ENCODE measurements around the gene MAP2K5.

MAP2K5 gene

DNA sequence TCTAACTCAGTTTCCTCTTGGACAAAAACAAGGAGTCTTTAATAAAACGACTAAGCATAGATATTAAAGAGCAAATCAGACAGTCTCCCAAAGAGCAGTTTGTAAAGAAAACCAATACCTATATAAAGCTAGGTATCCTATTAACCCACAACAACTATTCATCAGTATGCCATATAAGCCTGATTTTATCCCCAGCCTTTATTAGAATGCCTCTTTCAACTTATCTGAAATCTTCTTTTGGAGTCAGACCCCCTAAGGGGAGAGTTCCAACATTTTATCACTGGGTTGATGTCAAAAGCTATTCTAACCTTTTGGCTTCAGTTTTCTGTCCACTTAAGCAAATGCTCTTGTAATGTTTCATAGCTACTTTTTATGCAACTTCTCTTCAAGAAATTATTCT, 17.8 kb downstream of the MAP2K5 start:
- no peak for DNase-seq

DNA sequence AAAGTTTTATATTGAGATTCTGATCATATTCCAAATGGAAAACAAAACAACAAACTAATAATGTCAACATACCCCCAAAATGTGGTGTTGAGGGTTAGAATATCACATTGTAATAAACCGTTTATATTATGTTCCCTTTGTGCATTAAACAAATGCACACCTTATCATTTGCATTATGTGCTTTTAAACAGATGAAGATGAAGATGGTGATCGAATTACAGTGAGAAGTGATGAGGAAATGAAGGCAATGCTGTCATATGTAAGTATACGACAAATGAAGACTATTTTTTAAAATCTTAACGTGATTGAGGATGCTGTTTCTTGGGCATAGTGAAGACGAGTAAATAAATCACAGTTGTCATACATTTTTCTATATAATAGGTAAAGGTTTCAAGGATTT, 20.6 kb downstream of the MAP2K5 start:
- DNase-seq: no peak

DNA sequence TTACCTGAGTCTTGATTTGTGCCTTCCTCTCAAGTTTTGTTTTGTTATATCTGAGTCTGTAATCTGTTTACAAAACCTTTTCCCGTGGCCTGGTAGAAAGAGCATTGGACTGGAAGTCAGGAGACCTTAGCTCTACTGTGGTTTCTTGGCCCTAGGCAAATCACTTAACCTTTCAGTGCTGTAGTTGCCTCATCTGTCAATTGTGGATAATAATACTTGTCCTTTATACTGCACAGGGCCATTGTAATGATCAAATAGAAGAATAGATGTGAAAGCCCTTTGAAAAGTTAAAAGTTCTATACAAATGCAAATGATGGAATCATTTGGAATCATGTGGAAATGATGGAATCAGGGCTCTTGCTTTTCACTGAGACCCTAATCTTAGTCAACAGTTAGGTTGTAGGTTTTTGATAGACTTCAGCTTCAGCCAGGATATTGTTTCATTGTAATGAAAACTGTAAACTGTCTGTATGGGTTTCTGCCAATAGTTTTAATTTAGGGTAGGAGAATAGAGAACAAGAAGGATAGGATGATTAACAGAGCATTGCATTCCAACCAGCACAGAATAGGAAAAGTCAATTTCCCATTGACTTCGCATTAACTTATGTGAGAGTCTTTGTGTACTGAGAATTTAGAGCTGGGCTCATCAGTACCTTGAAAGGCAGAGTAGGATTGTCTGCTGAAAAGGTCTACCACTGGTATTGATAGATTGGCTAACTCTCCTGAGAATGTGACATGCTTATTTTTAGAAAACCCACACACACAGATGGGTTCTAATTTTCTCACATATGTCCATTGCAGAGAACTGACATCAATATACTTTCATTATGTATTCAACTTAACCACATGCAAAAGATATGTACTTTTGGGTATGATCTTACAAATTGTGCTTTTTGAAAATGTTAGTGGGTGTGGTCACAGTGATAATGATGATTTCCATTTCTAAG, 21.8 kb downstream of the MAP2K5 start:
- no peak for DNase-seq

- DNase-seq: no peak
Measured at GRCh38 chr15:67564968-67565345, 22.5 kb downstream of the MAP2K5 start.

DNA sequence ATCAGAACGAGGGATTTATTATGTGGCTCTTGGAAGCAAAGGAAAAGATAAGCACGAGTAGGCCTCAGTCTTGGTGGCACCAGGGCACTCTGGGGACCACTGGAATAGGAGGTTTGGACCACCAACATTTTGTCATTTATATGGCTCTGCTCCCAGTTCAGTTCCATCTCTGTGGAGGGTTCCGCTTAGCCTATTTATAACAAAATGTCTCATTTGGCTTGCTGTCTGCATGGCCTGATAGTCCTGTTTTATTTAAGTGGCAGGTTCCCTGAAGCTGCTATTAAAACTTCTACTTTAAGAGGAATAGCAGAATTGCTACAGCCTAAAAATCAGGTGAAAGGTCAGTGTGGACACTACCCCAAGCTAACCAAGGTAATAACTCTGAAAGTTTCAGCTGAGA, 27.2 kb downstream of the MAP2K5 start:
- DNase-seq: no peak

GRCh38 chr15:67570875-67571647, 28.6 kb downstream of the MAP2K5 start:
- no peak for DNase-seq

- DNase-seq: no peak
Measured at GRCh38 chr15:67571648-67572415, 29.3 kb downstream of the MAP2K5 start.

DNA sequence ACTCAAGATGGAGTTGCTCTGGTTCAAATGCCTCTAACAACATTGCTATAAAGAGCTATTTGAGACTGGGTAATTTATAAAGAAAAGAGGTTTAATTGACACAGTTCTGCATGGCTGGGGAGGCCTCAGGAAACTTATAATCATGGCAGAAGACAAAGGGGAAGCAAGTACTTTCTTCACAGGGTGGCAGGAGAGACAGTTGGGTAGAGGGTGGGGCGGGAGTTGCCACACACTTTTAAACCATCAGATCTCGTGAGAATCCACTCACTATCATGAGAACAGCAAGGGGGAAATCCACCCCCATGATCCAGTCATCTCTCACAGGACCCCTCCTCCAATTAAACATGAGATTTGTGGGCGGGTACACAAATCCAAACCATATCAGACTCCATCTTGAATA, 30.7 kb downstream of the MAP2K5 start:
- no peak for DNase-seq

- DNase-seq: no peak
Measured at GRCh38 chr15:67575039-67575502, 32.6 kb downstream of the MAP2K5 start.

GRCh38 chr15:67578020-67578600, 35.6 kb downstream of the MAP2K5 start:
- DNase-seq: no peak

- no peak for DNase-seq
Measured at GRCh38 chr15:67579164-67579563, 36.7 kb downstream of the MAP2K5 start.

DNA sequence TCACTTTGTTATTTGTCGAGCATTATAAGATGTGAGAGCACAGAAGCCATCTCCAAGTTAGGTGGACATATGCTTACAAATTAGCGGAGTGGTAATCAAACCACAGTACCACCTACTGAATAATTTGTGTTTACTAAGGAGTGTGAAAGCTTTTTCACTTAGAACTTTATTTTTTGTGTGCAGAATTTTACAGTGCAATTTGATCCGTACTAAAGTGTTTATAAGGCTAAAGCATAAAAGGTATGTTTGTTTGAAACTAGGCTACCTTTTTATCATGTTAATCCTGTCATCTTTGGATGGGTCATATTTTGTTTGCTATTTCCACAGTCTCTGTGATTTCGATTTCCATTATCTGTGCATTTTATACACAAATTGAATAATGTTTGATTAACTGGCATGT, 37.5 kb downstream of the MAP2K5 start:
- no peak for DNase-seq

GRCh38 chr15:67584157-67584556, 41.7 kb downstream of the MAP2K5 start:
- no peak for DNase-seq

GRCh38 chr15:67585681-67586080, 43.2 kb downstream of the MAP2K5 start:
- no peak for DNase-seq

DNA sequence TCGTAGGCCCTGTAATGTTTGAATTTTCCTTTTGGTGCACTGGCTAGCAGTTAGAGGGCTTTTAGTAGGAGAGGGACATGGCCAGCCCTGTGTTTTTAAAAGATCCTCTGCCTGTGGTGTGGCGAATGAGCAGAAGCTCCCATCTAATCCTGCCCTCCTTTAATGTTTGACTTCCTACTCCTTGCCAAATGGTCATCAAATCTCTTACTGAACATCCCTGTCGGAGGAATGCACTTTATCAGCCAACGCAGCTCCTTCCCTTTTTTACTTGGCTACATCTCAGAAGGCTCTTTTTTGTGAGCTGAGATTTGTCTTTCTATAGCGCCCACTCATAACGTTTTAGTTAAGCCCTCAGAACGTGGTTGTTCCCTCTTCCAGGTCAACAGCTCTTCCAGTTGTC, 44.8 kb downstream of the MAP2K5 start:
- no peak for DNase-seq

DNA sequence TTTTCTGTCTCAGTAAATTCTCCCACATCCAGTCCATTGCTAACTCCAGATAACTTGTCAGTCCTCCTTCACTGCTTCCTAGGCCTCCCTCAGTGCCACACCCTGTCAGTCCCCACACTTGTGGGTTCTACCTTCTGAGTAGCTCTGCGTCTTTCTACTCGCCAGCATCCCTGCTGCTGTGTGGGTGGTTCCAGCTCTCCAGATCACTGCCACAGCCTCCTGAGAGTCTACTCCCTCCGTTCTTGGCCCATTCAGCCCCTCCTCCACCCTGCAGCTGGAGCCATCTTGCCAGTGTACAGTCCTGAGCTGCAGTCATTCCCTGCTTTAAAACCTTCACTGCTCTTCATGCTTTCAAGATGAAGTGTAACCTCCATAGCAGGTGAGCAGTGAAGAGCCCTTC, 45.3 kb downstream of the MAP2K5 start:
- DNase-seq: no peak

- no peak for DNase-seq
Measured at GRCh38 chr15:67590191-67590590, 47.7 kb downstream of the MAP2K5 start.

DNA sequence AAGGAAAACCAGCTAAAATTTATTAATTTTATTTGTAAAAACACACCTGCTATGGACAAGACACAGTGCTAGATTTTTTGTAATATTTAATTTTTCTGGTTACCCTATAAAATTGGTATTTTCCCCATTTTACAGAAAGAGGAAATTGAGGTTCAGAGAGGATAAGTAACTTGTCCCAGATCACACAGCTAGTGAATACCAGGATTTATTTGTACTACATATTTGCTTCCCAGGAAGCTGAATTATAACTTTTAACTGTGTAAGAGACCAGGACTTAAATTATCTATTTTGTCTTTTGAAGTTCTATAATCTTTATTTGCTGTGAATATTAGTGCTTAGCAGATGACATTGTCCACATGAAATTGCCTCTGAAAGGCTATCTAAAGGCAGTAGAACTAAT, 49.7 kb downstream of the MAP2K5 start:
- no peak for DNase-seq

- DNase-seq: no peak
Measured at GRCh38 chr15:67593562-67593961, 51.1 kb downstream of the MAP2K5 start.

DNA sequence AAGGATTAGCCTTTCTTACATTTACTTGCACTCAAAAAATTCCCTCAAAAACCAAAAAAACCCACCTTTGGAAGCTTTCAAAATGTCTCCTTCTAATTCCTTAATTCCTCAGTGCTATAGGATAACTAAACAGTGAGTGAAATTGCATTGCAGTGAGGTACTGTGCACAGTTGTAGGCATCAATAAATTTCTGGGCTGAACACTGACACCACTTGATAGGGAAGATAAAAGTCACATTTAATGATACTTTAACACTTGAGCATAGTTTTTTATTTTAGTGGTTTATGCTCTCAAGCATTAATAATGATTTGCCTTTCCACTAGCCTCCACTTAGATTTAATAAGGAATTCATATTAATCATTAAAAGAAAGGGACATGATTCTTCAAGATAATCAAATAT, 52.3 kb downstream of the MAP2K5 start:
- DNase-seq: no peak

GRCh38 chr15:67595572-67595971, 53.1 kb downstream of the MAP2K5 start:
- DNase-seq: no peak

DNA sequence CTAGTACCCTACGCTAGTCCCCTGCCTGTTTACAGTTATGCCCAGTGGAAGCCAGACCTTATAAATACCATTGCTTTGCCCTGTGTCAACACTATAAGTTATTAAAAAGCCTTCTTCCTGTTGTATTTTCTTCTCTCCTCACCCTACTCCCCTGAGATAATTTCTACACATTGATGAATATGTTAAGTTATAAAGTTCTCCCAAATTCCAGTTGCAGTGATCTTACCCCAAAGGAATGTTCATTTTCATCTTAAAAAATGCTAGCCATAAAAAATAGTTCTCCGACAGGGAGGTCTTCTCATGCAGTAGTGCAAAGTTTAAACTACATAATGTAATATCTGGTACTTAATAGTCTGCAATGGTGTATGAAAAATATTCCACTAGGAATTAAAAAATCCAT, 58.6 kb downstream of the MAP2K5 start:
- no peak for DNase-seq

- no peak for DNase-seq
Measured at GRCh38 chr15:67603063-67603462, 60.6 kb downstream of the MAP2K5 start.
